HL-60 (cell line): ENCODE measurements around the gene FAM118A.

Experiments
- CTCF ChIP-seq: IDR thresholded peaks from one replicate; pipeline ENCODE4 v1.5.1; 2011; ENCODE audit warnings: low read length, control low read depth, inconsistent platforms; ENCODE audit not compliant: insufficient read depth
- GABPA ChIP-seq: IDR thresholded peaks from 2 replicates; pipeline ENCODE4 v1.6.1; 2012; ENCODE audit warnings: low read depth
- POLR2AphosphoS5 ChIP-seq: IDR thresholded peaks from 2 replicates; pipeline ENCODE4 v1.6.1; 2012; ENCODE audit warnings: low read depth
- REST ChIP-seq: IDR thresholded peaks from 2 replicates; pipeline ENCODE4 v1.6.1; 2012; ENCODE audit warnings: low read depth; ENCODE audit not compliant: insufficient replicate concordance

- TF ChIP-seq CTCF (no peak), REST (no peak), POLR2AphosphoS5 (no peak), GABPA (no peak)
These were observed 2.7 kb downstream of the FAM118A start for GRCh38 chr22:45312415-45312814.
